IMR-90 (cell line): ENCODE measurements around the gene GDF10. TPM values are rescaled to one million over a fixed set of nuclear protein-coding genes. Genes with fewer than 3 reads are reported as not detected.

ENCODE experiments used
- ATAC-seq: fragments of 200-7000 bp; cut with Tn5 transposase; 2 replicates; pipeline ENCODE4 v1.9.1; 2020; ENCODE audit warnings: low read depth, mild to moderate bottlenecking, moderate library complexity
- BruUV-seq: library from RNA; stranded (reverse); fragments of 400-500 nt; replicated peaks from 2 replicates; lab custom pipeline; 2021; lab: Mats Ljungman, UMichigan
- CTCF ChIA-PET: fragments of 300-600 bp; formaldehyde crosslinking; extraction: SDS; loops from one replicate; lab custom pipeline; 2021; ENCODE audit warnings: antibody characterized with exemption; lab: Yijun Ruan, JAX
- POLR2A ChIA-PET: fragments of 300-600 bp; sonication (Branson Sonifier 250); formaldehyde crosslinking; loops from one replicate; lab custom pipeline; 2022; ENCODE audit warnings: antibody characterized with exemption; ENCODE audit not compliant: unreplicated experiment; lab: Charles Lee
- DNase-seq: peaks from one replicate; pipeline ENCODE4 v3.0.0; 2013
- H2AFZ ChIP-seq: replicated peaks from 2 replicates; pipeline ENCODE3; 2013; ENCODE audit warnings: low read length, mild to moderate bottlenecking; ENCODE audit not compliant: poor library complexity
- H2AK5ac ChIP-seq: 2 replicates; pipeline ENCODE4 v1.6.1; 2013; ENCODE audit warnings: low read depth, low read length, inconsistent platforms
- H2AK9ac ChIP-seq: replicated peaks from 2 replicates; pipeline ENCODE3; 2013; ENCODE audit warnings: mild to moderate bottlenecking, low read depth, low read length, moderate library complexity; ENCODE audit not compliant: poor library complexity
- H2BK120ac ChIP-seq: 2 replicates; pipeline ENCODE4 v1.6.1; 2013; ENCODE audit warnings: low read depth, low read length, inconsistent platforms
- H2BK15ac ChIP-seq: 3 replicates; pipeline ENCODE4 v1.6.1; 2013; ENCODE audit warnings: low read depth, low read length, inconsistent platforms
- H2BK20ac ChIP-seq: 2 replicates; pipeline ENCODE4 v1.6.1; 2013; ENCODE audit warnings: low read depth, mild to moderate bottlenecking, inconsistent platforms, low read length, moderate library complexity
- H2BK5ac ChIP-seq: 2 replicates; pipeline ENCODE4 v1.6.1; 2013; ENCODE audit warnings: mild to moderate bottlenecking, low read depth, low read length, inconsistent platforms; ENCODE audit not compliant: poor library complexity, severe bottlenecking
- H3K14ac ChIP-seq: replicated peaks from 2 replicates; pipeline ENCODE4 v1.6.1; 2013; ENCODE audit warnings: low read depth, low read length, inconsistent platforms
- H3K18ac ChIP-seq: 2 replicates; pipeline ENCODE4 v1.6.1; 2013; ENCODE audit warnings: low read depth, low read length, control low read depth
- H3K23ac ChIP-seq: 2 replicates; pipeline ENCODE4 v1.6.1; 2013; ENCODE audit warnings: low read depth, low read length, inconsistent platforms
- H3K27ac ChIP-seq: 2 replicates; pipeline ENCODE4 v1.5.1; 2013; ENCODE audit warnings: mild to moderate bottlenecking, control low read depth, low read length; ENCODE audit not compliant: insufficient read depth
- H3K27me3 ChIP-seq: 2 replicates; pipeline ENCODE4 v1.6.1; 2013; ENCODE audit warnings: low read length; ENCODE audit not compliant: control insufficient read depth, insufficient read depth
- H3K36me3 ChIP-seq: 2 replicates; pipeline ENCODE4 v1.6.1; 2013; ENCODE audit warnings: low read length, mixed read lengths; ENCODE audit not compliant: control insufficient read depth, insufficient read depth
- H3K4ac ChIP-seq: 2 replicates; pipeline ENCODE4 v1.6.1; 2013; ENCODE audit warnings: low read depth, low read length, inconsistent platforms
- H3K4me1 ChIP-seq: 2 replicates; pipeline ENCODE4 v1.6.1; 2013; ENCODE audit warnings: low read length, mixed read lengths; ENCODE audit not compliant: control insufficient read depth, insufficient read depth
- H3K4me2 ChIP-seq: 2 replicates; pipeline ENCODE4 v1.6.1; 2013; ENCODE audit warnings: low read depth, mild to moderate bottlenecking, control low read depth, low read length, moderate library complexity
- H3K4me3 ChIP-seq: 2 replicates; pipeline ENCODE4 v1.5.1; 2013; ENCODE audit warnings: low read depth, mild to moderate bottlenecking, control low read depth, low read length, moderate library complexity; ENCODE audit not compliant: insufficient read depth
- H3K56ac ChIP-seq: 2 replicates; pipeline ENCODE4 v1.6.1; 2013; ENCODE audit warnings: low read length, inconsistent platforms; ENCODE audit not compliant: insufficient read depth; ENCODE audit errors: extremely low read depth
- H3K79me1 ChIP-seq, 2 experiments: 2 replicates each; pipeline ENCODE4 v1.6.1; 2013; ENCODE audit warnings: low read length in 2 of 2, inconsistent platforms in 1 of 2, low read depth in 1 of 2
- H3K9ac ChIP-seq: 2 replicates; pipeline ENCODE4 v1.6.1; 2013; ENCODE audit warnings: low read depth, low read length, control low read depth
- H3K9me1 ChIP-seq: 2 replicates; pipeline ENCODE4 v1.6.1; 2013; ENCODE audit warnings: low read length, inconsistent platforms; ENCODE audit not compliant: insufficient read depth
- H3K9me3 ChIP-seq: 2 replicates; pipeline ENCODE4 v1.6.1; 2013; ENCODE audit warnings: low read length; ENCODE audit not compliant: control insufficient read depth, insufficient read depth
- H4K20me1 ChIP-seq: 2 replicates; pipeline ENCODE4 v1.6.1; 2013; ENCODE audit warnings: low read length, inconsistent platforms; ENCODE audit not compliant: insufficient read depth
- H4K5ac ChIP-seq: 2 replicates; pipeline ENCODE4 v1.6.1; 2013; ENCODE audit warnings: mild to moderate bottlenecking, low read depth, low read length, control low read depth
- H4K8ac ChIP-seq, 2 experiments: 2 replicates each; pipeline ENCODE4 v1.6.1; 2013; ENCODE audit warnings: low read depth in 2 of 2, low read length in 2 of 2, control low read depth in 1 of 2, inconsistent platforms in 1 of 2
- H4K91ac ChIP-seq: 2 replicates; pipeline ENCODE4 v1.6.1; 2013; ENCODE audit warnings: low read depth, low read length, inconsistent platforms; ENCODE audit not compliant: insufficient read depth
- BHLHE40 ChIP-seq: fragments of 150-350 bp; IDR thresholded peaks from 2 replicates; pipeline ENCODE4 v1.6.1; 2016; ENCODE audit warnings: mild to moderate bottlenecking, low read depth, low read length
- RFX5 ChIP-seq: IDR thresholded peaks from 2 replicates; pipeline ENCODE4 v1.8.0; 2012; ENCODE audit warnings: low read depth, mild to moderate bottlenecking, low read length, moderate library complexity
- WGBS, 2 experiments: methylation state at CpG; one replicate each; pipeline versions ENCODE4 v1.1.5 to v1.1.7; 2013; ENCODE audit warnings: missing lambda C conversion rate in 2 of 2; ENCODE audit not compliant: insufficient read length in 1 of 2; ENCODE audit errors: extremely low coverage in 2 of 2; 5-methylcytosine and 5-hydroxymethylcytosine counted together
- dilution Hi-C: fragments of 300-500 bp; cut with HindIII; formaldehyde crosslinking; loops from one replicate; pipeline ENCODE4 v1.14.3; 2018; ENCODE audit warnings: low sequenced_read_pairs; ENCODE audit not compliant: unreplicated experiment
- in situ Hi-C: fragments of 300-500 bp; cut with MboI; formaldehyde crosslinking; loops from 3 replicates; pipeline ENCODE4 v1.14.3; 2019; ENCODE audit warnings: low sequenced_read_pairs, inconsistent platforms, mixed read lengths
- intact Hi-C: fragments of 100-400 bp; cut with micrococcal nuclease; formaldehyde crosslinking; loops from 2 replicates; pipeline ENCODE4 v1.10.0; 2022
- polyA plus RNA-seq, 3 experiments: library from polyadenylated mRNA; depleted of rRNA; stranded (reverse); fragments of >200 nt; gene quantifications; 2 replicates each; pipeline ENCODE4 v1.2.3, GENCODE V29; 2012; ENCODE audit warnings: low replicate concordance in 1 of 3
- total RNA-seq: library from RNA; depleted of rRNA; stranded (reverse); fragments of >200 nt; gene quantifications from 2 replicates; pipeline ENCODE4 v1.2.3, GENCODE V29; 2012
- TF ChIP-seq, protein P1 (sequence below): conservative IDR thresholded peaks from 2 replicates; pipeline ENCODE4 v1.5.1; 2012; ENCODE audit warnings: mild to moderate bottlenecking, low read depth, low read length, improper control_type of control experiment

Gene GDF10
- total and polyA plus RNA-seq, 2 of the 4 experiments (the other 2 are of a cell fraction), result 0.34 TPM; not detected in 1

DNA sequence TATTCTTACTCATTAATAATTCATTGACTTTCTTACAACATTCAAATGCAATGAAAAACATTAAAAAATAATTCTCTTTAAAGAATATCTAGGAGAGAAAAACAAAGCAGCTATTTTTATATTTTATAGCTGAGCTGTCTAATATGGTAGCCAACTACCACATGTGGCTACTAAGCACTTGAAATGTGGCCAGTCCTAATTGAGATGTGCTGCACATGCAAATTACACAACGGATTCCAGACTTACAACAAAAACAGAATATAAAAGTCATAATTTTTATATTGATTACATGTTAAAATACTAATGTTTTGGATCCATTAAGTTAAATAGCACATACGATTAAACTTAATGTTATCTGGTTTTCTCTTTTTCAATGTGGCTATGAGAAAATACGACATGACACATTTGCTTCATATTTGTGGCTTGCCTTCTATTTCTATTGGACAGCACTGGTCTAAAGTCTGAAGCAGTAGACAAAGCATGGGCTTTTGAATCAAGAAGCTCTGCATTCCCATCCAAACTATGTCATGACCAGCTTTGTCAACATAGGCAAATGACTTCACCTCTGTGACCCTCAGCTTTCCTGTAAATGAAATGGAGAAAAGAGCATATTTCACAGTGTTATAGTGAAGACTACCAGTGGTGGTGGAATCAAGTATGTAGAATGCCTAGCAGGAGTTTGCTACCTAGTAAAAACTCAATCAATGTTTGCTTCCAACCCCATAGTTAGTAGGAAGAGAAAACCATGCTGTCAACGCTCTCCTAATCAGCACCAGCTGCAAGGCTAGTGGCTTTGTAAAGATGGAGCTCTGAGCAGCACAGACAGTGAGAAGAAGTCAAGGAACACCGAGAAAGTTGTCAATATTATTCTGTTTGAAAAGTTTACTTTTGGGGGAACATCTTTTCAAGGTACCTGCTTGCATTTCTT lies 37.1 kb upstream of the GDF10 start:
- H3K23ac ChIP-seq, result no peak overlapping the region
- H2BK5ac ChIP-seq, result no peak overlapping the region
- no peak overlapping the region for H4K8ac ChIP-seq
- H4K20me1 ChIP-seq, result no peaks in the 10 kb centered on the region
- H3K4me3 ChIP-seq, result no peak overlapping the region
- H3K27ac ChIP-seq, result no peak overlapping the region
- no TSS peak for BruUV-seq
- H3K9me1 ChIP-seq, result no peaks in the 10 kb centered on the region
- intact Hi-C loops, result no loop called here
- H3K4ac ChIP-seq, result no peak overlapping the region
- H3K18ac ChIP-seq, result no peak overlapping the region
- dilution Hi-C loops, result no loop called here
- H3K4me2 ChIP-seq, result no peak overlapping the region
- POLR2A ChIA-PET, result no interaction called here
- H4K91ac ChIP-seq, result no peak overlapping the region
- no peak overlapping the region for H2AK5ac ChIP-seq
- H2BK20ac ChIP-seq, result no peak overlapping the region
- no peak overlapping the region for H3K56ac ChIP-seq
- H2AFZ ChIP-seq, result no peak overlapping the region
- no peaks in the 10 kb centered on the region for H3K36me3 ChIP-seq
- H3K14ac ChIP-seq, result no peak overlapping the region
- peak; percentile 49 for ATAC-seq
- H3K27me3 ChIP-seq, result peaks cover 15% of the 10 kb centered on the region
- no peak overlapping the region for H2AK9ac ChIP-seq
- H3K9me3 ChIP-seq, result peaks cover 2% of the 10 kb centered on the region
- no CpG with 5 or more reads among the region's 5 CpGs for WGBS, 2 experiments
- no peak overlapping the region for H2BK120ac ChIP-seq
- H3K9ac ChIP-seq, result no peak overlapping the region
- CTCF ChIA-PET, result no interaction called here
- no peak overlapping the region for H4K5ac ChIP-seq
- peak; percentile 17 for DNase-seq
- TF ChIP-seq BHLHE40 (no peak), RFX5 (no peak)
- TF ChIP-seq, protein P1, sequence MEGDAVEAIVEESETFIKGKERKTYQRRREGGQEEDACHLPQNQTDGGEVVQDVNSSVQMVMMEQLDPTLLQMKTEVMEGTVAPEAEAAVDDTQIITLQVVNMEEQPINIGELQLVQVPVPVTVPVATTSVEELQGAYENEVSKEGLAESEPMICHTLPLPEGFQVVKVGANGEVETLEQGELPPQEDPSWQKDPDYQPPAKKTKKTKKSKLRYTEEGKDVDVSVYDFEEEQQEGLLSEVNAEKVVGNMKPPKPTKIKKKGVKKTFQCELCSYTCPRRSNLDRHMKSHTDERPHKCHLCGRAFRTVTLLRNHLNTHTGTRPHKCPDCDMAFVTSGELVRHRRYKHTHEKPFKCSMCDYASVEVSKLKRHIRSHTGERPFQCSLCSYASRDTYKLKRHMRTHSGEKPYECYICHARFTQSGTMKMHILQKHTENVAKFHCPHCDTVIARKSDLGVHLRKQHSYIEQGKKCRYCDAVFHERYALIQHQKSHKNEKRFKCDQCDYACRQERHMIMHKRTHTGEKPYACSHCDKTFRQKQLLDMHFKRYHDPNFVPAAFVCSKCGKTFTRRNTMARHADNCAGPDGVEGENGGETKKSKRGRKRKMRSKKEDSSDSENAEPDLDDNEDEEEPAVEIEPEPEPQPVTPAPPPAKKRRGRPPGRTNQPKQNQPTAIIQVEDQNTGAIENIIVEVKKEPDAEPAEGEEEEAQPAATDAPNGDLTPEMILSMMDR, result no peak
- no peaks in the 10 kb centered on the region for H3K4me1 ChIP-seq
- in situ Hi-C loops, result no loop called here
- no peak overlapping the region for H2BK15ac ChIP-seq
- H3K79me1 ChIP-seq, result no peaks in the 10 kb centered on the region
